Measurements from ENCODE around the gene PCDH1. TPM values are rescaled to one million over a fixed set of nuclear protein-coding genes. Genes with fewer than 3 reads are reported as not detected.
"Not testable (repeated sequence)": the region's sequence is repeated elsewhere in the genome, so short reads cannot be mapped to it uniquely, and the experiment has no call there.

PCDH1 gene
- total RNA-seq, 1 experiment from 2014 or later = 0.20 TPM

DNA sequence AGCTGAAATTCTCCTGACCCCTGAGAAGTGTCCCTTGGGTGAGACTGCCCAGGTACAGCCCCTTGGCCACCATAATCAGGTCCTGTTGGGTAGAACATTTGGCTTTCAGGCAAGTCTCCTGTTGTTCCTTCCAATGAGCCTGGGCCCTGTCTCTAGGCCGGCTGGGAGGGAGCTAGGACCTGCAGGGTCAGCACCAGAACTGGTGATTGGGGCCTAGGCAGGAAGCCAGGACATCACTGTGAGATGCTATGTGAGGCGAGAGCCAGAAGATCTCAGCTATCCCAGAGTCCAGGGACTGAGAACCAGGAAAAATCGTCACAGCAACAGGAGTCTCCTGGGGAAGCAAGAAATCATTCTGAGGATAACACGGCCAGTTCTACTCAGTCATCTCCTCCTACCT lies 51.5 kb downstream of the PCDH1 start:
- H3K4me1 ChIP-seq = peaks cover 7% of the 10 kb centered on the region
- H3K4me3 ChIP-seq = no peak overlapping the region
- H3K27ac ChIP-seq = no peak overlapping the region
- no peaks in the 10 kb centered on the region for H3K27me3 ChIP-seq
- no peaks in the 10 kb centered on the region for H3K9me3 ChIP-seq (replicated peaks)
- DNase-seq = no peak
- no peaks in the 10 kb centered on the region for H3K36me3 ChIP-seq

DNA sequence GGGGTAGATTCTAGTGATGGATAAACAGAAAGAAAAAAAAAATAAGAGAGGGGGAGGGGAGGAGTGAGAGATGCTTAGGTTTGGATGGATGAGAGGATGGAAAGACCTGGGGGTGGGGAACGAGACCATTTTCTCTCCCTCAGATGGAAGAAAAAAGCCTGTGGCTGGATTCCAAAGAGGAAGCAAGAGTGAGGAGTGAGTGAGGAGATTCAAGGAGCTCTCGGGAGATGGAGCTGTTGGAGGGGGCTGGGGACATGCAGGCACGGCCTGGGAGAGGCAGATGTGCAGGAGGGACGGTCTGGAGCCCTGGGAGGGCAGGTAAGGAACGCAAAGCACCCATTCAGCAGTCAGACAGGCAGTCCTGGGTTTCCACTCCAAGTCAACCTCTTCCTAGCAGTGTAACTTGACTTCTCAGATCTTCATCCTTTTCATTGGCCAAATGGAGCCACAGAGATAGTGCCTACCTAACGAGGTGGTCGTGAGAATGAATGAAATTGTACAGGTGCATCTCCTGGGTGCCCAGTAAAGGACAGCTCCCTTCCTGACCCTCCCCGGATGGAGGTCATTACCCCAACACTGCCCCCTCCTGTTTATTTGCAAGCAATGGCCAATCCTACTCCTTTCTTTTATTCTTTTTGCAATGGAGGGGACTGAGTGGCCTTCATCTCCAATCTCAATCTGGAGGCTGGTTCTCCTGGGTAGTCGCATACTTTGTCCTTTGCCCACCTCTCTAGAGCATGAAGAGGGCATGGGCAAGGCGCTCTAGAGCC lies 52.2 kb downstream of the PCDH1 start:
- peak in 1 of 2 experiments; percentile 20 for DNase-seq
- Histone ChIP-seq H3K27ac (no peak overlapping the region), H3K27me3 (no peaks in the 10 kb centered on the region), H3K4me3 (no peak overlapping the region), H3K36me3 (no peaks in the 10 kb centered on the region), H3K4me1 (peaks cover 11% of the 10 kb centered on the region), H3K9me3 (replicated peaks) (no peaks in the 10 kb centered on the region)

GRCh38 chr5:141825241-141825671 lies 53.0 kb downstream of the PCDH1 start:
- no peaks in the 10 kb centered on the region for H3K27me3 ChIP-seq
- no peaks in the 10 kb centered on the region for H3K9me3 ChIP-seq (replicated peaks)
- peaks cover 11% of the 10 kb centered on the region for H3K4me1 ChIP-seq
- H3K4me3 ChIP-seq = no peak overlapping the region
- no peak for DNase-seq
- H3K36me3 ChIP-seq = no peaks in the 10 kb centered on the region
- no peak overlapping the region for H3K27ac ChIP-seq

DNA sequence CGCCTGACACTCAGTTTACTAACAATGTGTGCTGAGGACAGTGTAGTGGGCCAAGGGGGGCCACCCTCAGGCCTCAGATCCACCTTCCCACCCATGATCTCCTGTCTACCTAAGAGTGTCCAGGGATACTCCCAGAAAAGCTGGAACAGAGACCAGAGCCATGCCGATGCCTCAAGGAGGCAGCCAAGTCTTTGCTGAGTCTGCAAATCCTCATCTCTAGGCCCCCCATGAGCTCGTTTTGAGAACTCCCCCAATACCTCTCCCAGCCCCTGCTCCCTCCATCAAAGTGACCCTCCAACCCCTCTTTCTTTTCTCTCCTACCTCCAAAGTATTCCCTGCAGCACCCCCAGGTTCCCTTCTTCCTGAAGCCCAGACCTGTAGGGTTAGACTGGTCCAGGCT lies 53.5 kb downstream of the PCDH1 start:
- H3K36me3 ChIP-seq = no peaks in the 10 kb centered on the region
- no peaks in the 10 kb centered on the region for H3K9me3 ChIP-seq (replicated peaks)
- peaks cover 11% of the 10 kb centered on the region for H3K4me1 ChIP-seq
- H3K27me3 ChIP-seq = no peaks in the 10 kb centered on the region
- no peak overlapping the region for H3K27ac ChIP-seq
- DNase-seq = no peak
- no peak overlapping the region for H3K4me3 ChIP-seq

GRCh38 chr5:141823056-141823455 lies 55.2 kb downstream of the PCDH1 start:
- Histone ChIP-seq H3K4me1 (peaks cover 11% of the 10 kb centered on the region), H3K36me3 (no peaks in the 10 kb centered on the region), H3K9me3 (replicated peaks) (no peaks in the 10 kb centered on the region), H3K4me3 (no peak overlapping the region), H3K27ac (no peak overlapping the region), H3K27me3 (no peaks in the 10 kb centered on the region)
- DNase-seq = no peak

DNA sequence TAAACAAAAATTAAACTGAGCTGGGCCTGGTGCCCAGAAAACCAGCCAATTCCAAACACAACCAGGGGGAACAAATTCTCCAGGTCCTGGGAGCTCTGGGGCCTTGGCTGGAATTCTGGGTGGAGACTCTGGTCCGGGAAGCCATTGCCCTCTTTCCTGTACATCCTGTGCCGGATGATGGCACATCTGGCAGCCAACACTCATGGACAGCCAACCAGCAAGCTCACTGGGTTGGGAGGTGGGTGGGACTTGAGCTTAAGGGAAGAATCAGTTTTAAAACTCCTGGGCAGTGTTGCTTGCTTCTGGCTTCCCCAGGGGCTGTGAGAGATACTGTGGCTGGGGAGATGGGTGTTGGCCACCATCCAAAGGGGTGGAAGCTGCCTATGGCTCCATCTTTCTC lies 56.1 kb downstream of the PCDH1 start:
- H3K9me3 ChIP-seq (replicated peaks) = no peaks in the 10 kb centered on the region
- H3K27me3 ChIP-seq = no peaks in the 10 kb centered on the region
- peak; percentile 25 to 33 for DNase-seq
- peaks cover 11% of the 10 kb centered on the region for H3K4me1 ChIP-seq
- H3K27ac ChIP-seq = peak overlapping the region; percentile 42
- H3K4me3 ChIP-seq = no peak overlapping the region
- H3K36me3 ChIP-seq = no peaks in the 10 kb centered on the region

DNA sequence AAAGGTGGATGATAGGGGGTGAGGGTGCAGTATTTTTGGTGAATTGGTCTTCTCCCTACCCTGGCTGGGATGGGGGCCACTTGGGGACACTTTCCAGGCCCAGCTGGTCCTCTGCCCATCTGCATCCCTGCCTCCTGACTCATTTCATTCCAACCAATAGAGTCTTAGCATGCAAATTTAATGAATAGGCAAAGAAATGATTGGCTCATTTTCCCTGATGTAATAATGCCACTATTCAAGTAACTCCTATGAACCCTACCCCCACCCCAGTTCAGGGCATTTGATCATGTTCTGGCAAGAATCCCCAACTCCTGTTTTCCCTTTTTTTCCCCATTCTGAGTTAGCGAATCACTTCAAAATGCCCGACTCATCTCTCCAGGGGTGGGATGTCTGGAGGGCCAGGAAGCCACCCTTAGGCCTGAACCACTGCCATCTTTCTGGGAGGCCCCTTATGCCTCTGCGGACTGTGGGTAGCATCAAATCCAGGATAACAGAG lies 56.7 kb downstream of the PCDH1 start:
- Histone ChIP-seq H3K4me1 (peaks cover 11% of the 10 kb centered on the region), H3K27ac (peak overlapping the region; percentile 42), H3K27me3 (no peaks in the 10 kb centered on the region), H3K9me3 (replicated peaks) (no peaks in the 10 kb centered on the region), H3K4me3 (0 out of 2 replicates have a peak overlapping the region, but pooled peaks have one; percentile 7), H3K36me3 (no peaks in the 10 kb centered on the region)
- peak; percentile 53 to 77 for DNase-seq

DNA sequence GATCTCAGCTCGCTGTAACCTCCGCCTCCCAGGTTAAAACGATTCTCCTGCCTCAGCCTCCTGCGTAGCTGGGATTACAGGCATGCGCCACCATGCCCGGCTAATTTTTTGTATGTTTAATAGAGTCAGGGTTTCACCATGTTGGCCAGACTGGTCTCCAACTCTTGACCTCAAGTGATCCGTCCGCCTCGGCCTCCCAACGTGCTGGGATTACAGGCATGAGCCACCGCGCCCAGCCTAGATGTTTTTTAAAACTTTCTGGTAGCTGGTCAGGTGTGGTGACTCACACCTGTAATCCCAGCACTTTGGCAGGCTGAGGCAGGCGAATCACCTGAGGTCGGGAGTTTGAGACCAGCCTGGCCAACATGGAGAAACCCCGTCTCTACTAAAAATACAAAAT lies 57.5 kb downstream of the PCDH1 start:
- DNase-seq; H3K9me3 ChIP-seq (replicated peaks); H3K4me3 ChIP-seq; H3K27ac ChIP-seq; H3K36me3 ChIP-seq; H3K27me3 ChIP-seq: not testable (repeated sequence)
- H3K4me1 ChIP-seq = peaks cover 11% of the 10 kb centered on the region

DNA sequence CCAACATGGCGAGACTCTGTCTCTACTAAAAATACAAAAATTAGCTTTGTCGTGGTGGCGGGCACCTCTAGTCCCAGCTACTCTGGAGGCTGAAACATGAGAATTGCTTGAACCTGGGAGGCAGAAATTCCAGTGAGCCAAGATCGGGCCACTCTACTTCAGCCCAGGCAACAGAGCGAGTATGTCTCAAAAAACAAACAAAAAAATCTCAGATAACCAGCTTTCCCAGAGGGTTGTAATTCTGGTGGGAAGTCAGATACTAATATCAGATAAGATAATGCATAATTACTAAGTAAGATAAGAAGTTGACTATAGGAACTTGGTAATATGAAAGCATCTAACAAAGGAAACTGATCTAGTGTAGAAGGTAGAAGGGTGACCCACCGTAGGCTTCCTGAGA lies 60.6 kb downstream of the PCDH1 start:
- H3K27ac ChIP-seq = no peak overlapping the region
- H3K9me3 ChIP-seq (replicated peaks) = no peaks in the 10 kb centered on the region
- H3K4me3 ChIP-seq = no peak overlapping the region
- H3K4me1 ChIP-seq = peaks cover 11% of the 10 kb centered on the region
- H3K27me3 ChIP-seq = peaks cover 2% of the 10 kb centered on the region; the same call in 1 of the 2 replicates
- no peaks in the 10 kb centered on the region for H3K36me3 ChIP-seq
- DNase-seq = no peak

DNA sequence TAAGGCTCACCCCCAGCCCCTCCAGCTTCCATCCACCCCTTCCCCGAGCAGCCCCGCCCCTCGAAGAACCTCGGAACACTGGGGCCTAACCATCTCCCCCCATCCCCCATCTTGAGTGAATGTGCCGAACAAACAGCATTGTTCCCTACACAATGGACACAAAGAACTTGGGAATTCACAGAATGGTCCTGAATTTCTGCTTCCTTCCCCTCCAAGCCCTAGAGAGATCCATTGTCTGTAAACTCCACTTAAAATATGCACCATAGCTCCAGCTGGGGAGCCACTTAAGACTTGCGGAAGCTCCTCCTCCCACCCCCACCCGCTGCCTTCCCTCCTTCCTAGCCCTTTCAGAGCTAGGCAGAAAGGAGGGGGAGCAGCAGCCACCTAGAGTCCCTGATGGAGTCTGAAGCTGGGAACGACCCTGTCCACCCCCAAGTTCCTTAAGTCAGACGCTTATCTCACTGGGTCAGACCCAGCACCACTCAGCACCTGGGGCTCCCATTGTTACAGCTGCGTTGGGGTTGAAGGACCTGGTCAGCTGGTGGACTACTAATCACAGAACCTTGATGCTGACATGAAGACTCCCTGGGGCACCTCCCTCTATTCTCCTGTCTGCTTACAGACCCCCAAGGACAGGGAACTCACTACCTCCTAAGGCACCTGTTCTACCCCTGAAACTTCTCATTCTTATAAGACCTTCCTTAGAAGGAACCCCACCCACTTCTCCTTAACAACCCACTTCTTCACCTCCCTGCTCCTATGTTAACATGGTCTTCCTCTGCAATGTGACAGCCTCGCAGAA lies 61.4 kb downstream of the PCDH1 start:
- H3K4me3 ChIP-seq = no peak overlapping the region

DNA sequence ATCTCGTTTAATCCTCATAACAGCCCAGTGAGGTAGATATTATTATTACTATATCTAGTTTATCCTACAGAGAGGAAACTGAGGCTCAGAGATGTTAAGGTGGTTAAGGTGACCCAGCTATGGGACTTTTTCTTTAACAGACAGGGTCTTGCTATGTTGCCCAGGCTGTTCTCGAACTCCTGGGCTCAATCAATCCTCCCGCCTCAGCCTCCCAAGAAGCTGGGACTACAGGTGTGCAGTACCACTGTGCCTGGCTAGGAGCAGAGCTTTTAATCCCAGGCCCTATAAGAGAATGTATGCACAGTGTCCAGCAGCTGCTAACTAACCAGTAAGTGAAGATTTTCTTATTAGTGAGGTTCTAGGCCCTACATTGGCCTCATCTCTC lies 62.4 kb downstream of the PCDH1 start:
- no peak overlapping the region for H3K27ac ChIP-seq
- H3K9me3 ChIP-seq (replicated peaks) = no peaks in the 10 kb centered on the region
- no peak for DNase-seq
- H3K36me3 ChIP-seq = no peaks in the 10 kb centered on the region
- H3K4me1 ChIP-seq = no peaks in the 10 kb centered on the region
- H3K4me3 ChIP-seq = no peak overlapping the region
- peaks cover 13% of the 10 kb centered on the region for H3K27me3 ChIP-seq

More for the DNA sequence above, 61.4 kb downstream of the PCDH1 start:
- Histone ChIP-seq H3K36me3 (no peaks in the 10 kb centered on the region), H3K27me3 (peaks cover 6% of the 10 kb centered on the region), H3K4me1 (peaks cover 5% of the 10 kb centered on the region), H3K27ac (no peak overlapping the region), H3K9me3 (replicated peaks) (no peaks in the 10 kb centered on the region)
- no peak for DNase-seq

- Histone ChIP-seq H3K4me3 (no peak overlapping the region), H3K4me1 (no peaks in the 10 kb centered on the region), H3K27ac (no peak overlapping the region), H3K36me3 (no peaks in the 10 kb centered on the region), H3K9me3 (replicated peaks) (no peaks in the 10 kb centered on the region), H3K27me3 (peaks cover 14% of the 10 kb centered on the region)
- DNase-seq = no peak
Observed at GRCh38 chr5:141815051-141815795, 63.0 kb downstream of the PCDH1 start.

GRCh38 chr5:141814064-141814964 lies 63.9 kb downstream of the PCDH1 start:
- peak; percentile 40 to 62 for DNase-seq
- Histone ChIP-seq H3K9me3 (replicated peaks) (no peaks in the 10 kb centered on the region), H3K4me3 (no peak overlapping the region), H3K27me3 (peaks cover 15% of the 10 kb centered on the region), H3K4me1 (no peaks in the 10 kb centered on the region), H3K27ac (no peak overlapping the region), H3K36me3 (no peaks in the 10 kb centered on the region)

GRCh38 chr5:141812512-141812911 lies 65.7 kb downstream of the PCDH1 start:
- Histone ChIP-seq H3K4me3 (no peak overlapping the region), H3K27me3 (peaks cover 25% of the 10 kb centered on the region), H3K4me1 (no peaks in the 10 kb centered on the region), H3K9me3 (replicated peaks) (no peaks in the 10 kb centered on the region), H3K27ac (no peak overlapping the region), H3K36me3 (no peaks in the 10 kb centered on the region)
- no peak for DNase-seq

Measured in SJCRH30 (cell line).